Ascending aorta (tissue), 2 donors: ENCODE measurements around the gene CPA5. TPM values are rescaled to one million over a fixed set of nuclear protein-coding genes. Genes with fewer than 3 reads are reported as not detected.

Experiments
- DNase-seq, 2 donors: peaks; one replicate each; pipeline ENCODE4 v3.0.0-alpha.2; 2019; ENCODE audit warnings: low spot score in 2 of 2
- H3K27ac ChIP-seq, 2 donors: fragments of 200-600 bp; sonication (generic); one replicate each; pipeline ENCODE4 v1.5.1; 2016 to 2017; ENCODE audit warnings: mild to moderate bottlenecking in 1 of 2
- H3K27me3 ChIP-seq: fragments of 200-600 bp; sonication (generic); one replicate; pipeline ENCODE4 v1.5.1; 2017
- H3K36me3 ChIP-seq, 2 donors: fragments of 200-600 bp; sonication (generic); one replicate each; pipeline ENCODE4 v1.5.1; 2016
- H3K4me1 ChIP-seq, 2 donors: fragments of 200-600 bp; sonication (generic); one replicate each; pipeline ENCODE4 v1.5.1; 2016 to 2017; ENCODE audit warnings: mild to moderate bottlenecking in 1 of 2
- H3K4me3 ChIP-seq, 2 donors: fragments of 200-600 bp; sonication (generic); one replicate each; pipeline ENCODE4 v1.5.1; 2016 to 2017; ENCODE audit warnings: mild to moderate bottlenecking in 1 of 2
- H3K9me3 ChIP-seq, 2 donors: fragments of 200-600 bp; sonication (generic); one replicate each; pipeline ENCODE4 v1.5.1; 2016
- CTCF ChIP-seq, 3 experiments: fragments of 200-600 bp in 2 of 3; fragments of 450-650 bp in 1 of 3; sonication (generic) in 2 of 3; IDR thresholded peaks; one replicate each; pipeline ENCODE4 v1.5.1; 2016 to 2019; ENCODE audit warnings: antibody characterized with exemption in 3 of 3, mild to moderate bottlenecking in 1 of 3, moderate library complexity in 1 of 3
- intact Hi-C: fragments of 100-400 bp; cut with DNase I; formaldehyde crosslinking; loops from one replicate; pipeline ENCODE4 v1.15.1; 2023
- total RNA-seq: library from RNA; depleted of rRNA; stranded (reverse); fragments of >200 nt; gene quantifications from one replicate; pipeline ENCODE4 v1.1.0, GENCODE V29; 2016

The CPA5 gene
- total RNA-seq, 1 donor from 2014 or later: not detected

- TF ChIP-seq CTCF (IDR thresholded peaks at IDR 0.05): no peak
- no peak overlapping the region for H3K4me3 ChIP-seq
- DNase-seq: peak in 1 of 2 donors; percentile 74
Measured at GRCh38 chr7:130356876-130357611, 12.4 kb downstream of the CPA5 start.

GRCh38 chr7:130358471-130358870, 13.9 kb downstream of the CPA5 start:
- no peaks in the 10 kb centered on the region for H3K27me3 ChIP-seq
- H3K4me3 ChIP-seq: no peak overlapping the region
- DNase-seq: no peak
- TF ChIP-seq CTCF (IDR thresholded peaks at IDR 0.05): no peak
- H3K4me1 ChIP-seq: peaks cover 7 to 19% of the 10 kb centered on the region in 2 donors
- peaks cover 0 to 5% of the 10 kb centered on the region in 2 donors for H3K9me3 ChIP-seq
- no peak overlapping the region for H3K27ac ChIP-seq
- intact Hi-C loops: loop anchor here (10.0 kb wide), 1 partner anchor 64 kb away; the partner anchor contains the start of gene CPA4
- no peaks in the 10 kb centered on the region for H3K36me3 ChIP-seq

More at GRCh38 chr7:130356876-130357611, 12.4 kb downstream of the CPA5 start:
- Histone ChIP-seq H3K36me3 (no peaks in the 10 kb centered on the region), H3K27ac (peak overlapping the region; percentile 55 to 77), H3K27me3 (no peaks in the 10 kb centered on the region), H3K9me3 (peaks cover 0 to 5% of the 10 kb centered on the region in 2 donors), H3K4me1 (peaks cover 7 to 30% of the 10 kb centered on the region in 2 donors)
- intact Hi-C loops: loop anchor here (10.0 kb wide), 1 partner anchor 62 kb away; the partner anchor contains the start of gene CPA4

- Histone ChIP-seq H3K4me1 (peaks cover 7 to 27% of the 10 kb centered on the region in 2 donors), H3K36me3 (no peaks in the 10 kb centered on the region), H3K27me3 (no peaks in the 10 kb centered on the region), H3K9me3 (peaks cover 0 to 5% of the 10 kb centered on the region in 2 donors), H3K27ac (no peak overlapping the region), H3K4me3 (no peak overlapping the region)
- intact Hi-C loops: loop anchor here (10.0 kb wide), 1 partner anchor 65 kb away; the partner anchor contains the start of gene CPA4
- peak in 1 of 2 donors; percentile 37 for DNase-seq
- no peak for TF ChIP-seq CTCF (IDR thresholded peaks at IDR 0.05)
Measured at GRCh38 chr7:130359276-130359857, 14.8 kb downstream of the CPA5 start.

DNA sequence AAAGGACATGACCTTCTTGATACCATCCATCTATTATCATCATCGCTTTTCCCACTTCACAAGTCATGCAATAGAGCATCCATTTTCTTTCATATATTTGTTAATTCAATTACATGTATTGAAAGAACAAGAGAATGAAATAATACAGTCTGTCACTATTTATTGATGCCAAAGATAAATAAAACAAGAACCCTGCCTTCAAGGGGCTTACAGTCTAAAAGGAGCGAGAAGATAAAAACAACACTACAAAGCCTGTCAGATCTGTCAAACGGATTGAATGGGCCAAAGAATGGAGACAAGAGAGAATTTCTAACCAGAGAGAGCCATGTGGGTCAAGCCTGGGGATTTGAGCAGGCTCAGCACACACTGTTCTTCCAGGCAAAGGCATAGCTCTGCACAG, 15.9 kb downstream of the CPA5 start:
- no peaks in the 10 kb centered on the region for H3K27me3 ChIP-seq
- H3K27ac ChIP-seq: no peak overlapping the region
- peaks cover 7 to 29% of the 10 kb centered on the region in 2 donors for H3K4me1 ChIP-seq
- H3K4me3 ChIP-seq: no peak overlapping the region
- H3K36me3 ChIP-seq: no peaks in the 10 kb centered on the region
- intact Hi-C loops: loop anchor here (5.0 to 10.0 kb wide), 2 partner anchors 37 to 304 kb away; partner anchors contain the start of gene COPG2
- DNase-seq: no peak
- TF ChIP-seq CTCF (IDR thresholded peaks at IDR 0.05): no peak
- peaks cover 0 to 5% of the 10 kb centered on the region in 2 donors for H3K9me3 ChIP-seq

GRCh38 chr7:130361681-130362080, 17.1 kb downstream of the CPA5 start:
- peak in 1 of 2 donors; percentile 31 for DNase-seq
- no peak for TF ChIP-seq CTCF (IDR thresholded peaks at IDR 0.05)
- no peak overlapping the region for H3K4me3 ChIP-seq
- no peaks in the 10 kb centered on the region for H3K36me3 ChIP-seq
- H3K27me3 ChIP-seq: no peaks in the 10 kb centered on the region
- peaks cover 0 to 5% of the 10 kb centered on the region in 2 donors for H3K9me3 ChIP-seq
- peaks cover 0 to 21% of the 10 kb centered on the region in 2 donors for H3K4me1 ChIP-seq
- intact Hi-C loops: loop anchor here (5.0 to 10.0 kb wide), 2 partner anchors 36 to 303 kb away; partner anchors contain the start of gene COPG2
- H3K27ac ChIP-seq: no peak overlapping the region
